ENCODE results near the gene MET. TPM values are rescaled to one million over a fixed set of nuclear protein-coding genes. Genes with fewer than 3 reads are reported as not detected.
A peak's percentile ranks its signal among the peaks of the same experiment; 100 is the strongest.

The MET gene
- total RNA-seq, 6 donors from 2014 or later: 32.4 to 114 (median 82.2) TPM

DNA sequence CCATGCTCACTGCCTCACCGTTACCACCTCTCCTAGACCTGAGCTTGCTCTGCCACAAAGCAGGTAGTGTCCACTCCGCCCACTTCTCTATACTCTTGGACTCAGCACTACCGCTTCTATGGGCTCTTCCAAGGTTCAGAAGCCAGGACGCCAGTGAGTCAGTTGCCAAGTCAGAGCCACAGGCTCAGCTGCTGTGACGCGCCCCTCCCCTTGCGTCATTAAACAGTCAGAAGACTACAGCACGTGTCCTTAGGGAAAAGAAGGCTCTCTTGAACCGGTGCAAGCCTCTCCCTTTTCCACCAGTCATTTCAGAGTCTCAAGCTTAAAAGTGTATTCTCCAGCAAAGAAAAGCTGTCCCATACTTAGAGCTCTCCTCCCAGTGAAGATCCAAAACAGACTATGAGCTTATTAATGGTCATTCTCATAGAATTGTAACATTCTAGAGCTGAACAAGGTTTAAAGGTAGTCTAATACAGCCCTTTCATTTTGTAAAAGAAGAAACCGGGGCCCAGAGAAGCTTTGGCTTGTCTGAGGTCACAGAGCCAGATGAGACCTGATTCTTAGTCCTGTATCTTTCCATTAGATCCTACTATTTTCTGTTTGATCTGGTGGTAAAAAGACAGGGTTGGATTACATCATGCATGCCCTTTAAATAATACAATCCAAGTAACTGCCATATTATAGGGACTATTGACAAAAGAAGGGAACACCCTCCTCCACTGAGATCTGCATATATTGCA is 40.9 kb upstream of the MET start:
- no peaks in the 10 kb centered on the region for H3K4me1 ChIP-seq
- H3K4me3 ChIP-seq: no peak overlapping the region
- H3K36me3 ChIP-seq: no peaks in the 10 kb centered on the region
- ATAC-seq (ENCODE audit: low FRiP score in 2 of 2) (peak; percentile 64 to 85), DNase-seq (peak; percentile 34 to 82)
- 69 to 86% methylated on average over 10 of the region's 10 CpGs for WGBS, 2 donors
- peak in 1 of 2 donors; percentile 40 for TF ChIP-seq POLR2AphosphoS5 (IDR thresholded peaks at IDR 0.05)
- TF ChIP-seq, protein P1, sequence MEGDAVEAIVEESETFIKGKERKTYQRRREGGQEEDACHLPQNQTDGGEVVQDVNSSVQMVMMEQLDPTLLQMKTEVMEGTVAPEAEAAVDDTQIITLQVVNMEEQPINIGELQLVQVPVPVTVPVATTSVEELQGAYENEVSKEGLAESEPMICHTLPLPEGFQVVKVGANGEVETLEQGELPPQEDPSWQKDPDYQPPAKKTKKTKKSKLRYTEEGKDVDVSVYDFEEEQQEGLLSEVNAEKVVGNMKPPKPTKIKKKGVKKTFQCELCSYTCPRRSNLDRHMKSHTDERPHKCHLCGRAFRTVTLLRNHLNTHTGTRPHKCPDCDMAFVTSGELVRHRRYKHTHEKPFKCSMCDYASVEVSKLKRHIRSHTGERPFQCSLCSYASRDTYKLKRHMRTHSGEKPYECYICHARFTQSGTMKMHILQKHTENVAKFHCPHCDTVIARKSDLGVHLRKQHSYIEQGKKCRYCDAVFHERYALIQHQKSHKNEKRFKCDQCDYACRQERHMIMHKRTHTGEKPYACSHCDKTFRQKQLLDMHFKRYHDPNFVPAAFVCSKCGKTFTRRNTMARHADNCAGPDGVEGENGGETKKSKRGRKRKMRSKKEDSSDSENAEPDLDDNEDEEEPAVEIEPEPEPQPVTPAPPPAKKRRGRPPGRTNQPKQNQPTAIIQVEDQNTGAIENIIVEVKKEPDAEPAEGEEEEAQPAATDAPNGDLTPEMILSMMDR (IDR thresholded peaks at IDR 0.05): no peak
- TF ChIP-seq POLR2A (IDR thresholded peaks at IDR 0.05): peak in 1 of 4 donors; percentile 46
- TF ChIP-seq EP300 (IDR thresholded peaks at IDR 0.05): no peak
- no peak overlapping the region for H3K27ac ChIP-seq
- H3K9me3 ChIP-seq: no peaks in the 10 kb centered on the region
- no peaks in the 10 kb centered on the region for H3K27me3 ChIP-seq

DNA sequence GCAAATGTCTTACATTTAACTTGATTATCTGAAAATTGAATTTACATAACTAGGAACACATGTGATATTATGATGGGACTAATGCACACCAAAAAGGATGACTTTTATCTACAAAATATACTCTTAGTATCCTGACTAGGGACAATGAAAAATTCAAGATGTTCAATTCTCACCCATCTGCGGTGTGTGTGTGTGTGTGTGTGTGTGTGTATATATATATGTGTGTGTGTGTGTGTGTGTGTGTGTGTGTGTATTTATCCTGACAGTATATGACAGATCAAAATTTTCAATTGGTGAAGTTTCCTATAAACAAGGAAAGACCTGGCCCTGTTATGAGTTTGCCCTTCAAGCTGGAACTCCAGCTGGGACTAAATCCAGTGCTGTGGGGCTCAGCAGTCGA is 40.3 kb upstream of the MET start:
- WGBS, 2 donors: 85 to 93% methylated on average over 2 of the region's 2 CpGs
- Histone ChIP-seq H3K36me3 (no peaks in the 10 kb centered on the region), H3K27me3 (no peaks in the 10 kb centered on the region), H3K9me3 (no peaks in the 10 kb centered on the region), H3K4me1 (no peaks in the 10 kb centered on the region), H3K27ac (no peak overlapping the region), H3K4me3 (no peak overlapping the region)
- TF ChIP-seq, protein P1 (IDR thresholded peaks at IDR 0.05): no peak
- TF ChIP-seq POLR2AphosphoS5 (IDR thresholded peaks at IDR 0.05): no peak
- TF ChIP-seq EP300 (IDR thresholded peaks at IDR 0.05): no peak
- TF ChIP-seq POLR2A (IDR thresholded peaks at IDR 0.05): no peak
- DNase-seq (no peak), ATAC-seq (ENCODE audit: low FRiP score in 2 of 2) (no peak)

DNA sequence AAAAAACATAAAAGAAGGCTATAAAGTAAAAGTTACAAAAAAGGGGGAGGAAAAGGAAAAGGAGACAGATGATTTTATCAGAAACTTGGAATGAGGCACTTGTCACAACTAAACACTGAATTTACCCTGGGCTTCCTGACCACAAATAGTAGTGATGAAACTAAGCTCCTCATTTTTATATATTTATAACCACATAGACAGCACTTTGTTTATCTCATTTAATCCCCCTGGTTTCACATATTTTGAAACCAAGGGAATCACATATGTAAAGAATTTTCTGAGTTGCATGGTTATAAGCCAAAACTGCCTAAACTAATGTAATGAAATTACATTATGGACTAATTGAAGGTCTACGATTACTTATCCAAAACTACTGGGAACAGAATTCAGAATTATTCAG is 39.6 kb upstream of the MET start:
- H3K27me3 ChIP-seq: no peaks in the 10 kb centered on the region
- ATAC-seq (ENCODE audit: low FRiP score in 2 of 2) (no peak), DNase-seq (no peak)
- no peak for TF ChIP-seq EP300 (IDR thresholded peaks at IDR 0.05)
- no peak for TF ChIP-seq POLR2A (IDR thresholded peaks at IDR 0.05)
- TF ChIP-seq POLR2AphosphoS5 (IDR thresholded peaks at IDR 0.05): no peak
- TF ChIP-seq, protein P1 (IDR thresholded peaks at IDR 0.05): no peak
- H3K9me3 ChIP-seq: no peaks in the 10 kb centered on the region
- no peak overlapping the region for H3K27ac ChIP-seq
- WGBS, 2 donors: 91 to 97% methylated on average over 1 of the region's 1 CpG
- no peaks in the 10 kb centered on the region for H3K4me1 ChIP-seq
- H3K4me3 ChIP-seq: no peak overlapping the region
- H3K36me3 ChIP-seq: no peaks in the 10 kb centered on the region

DNA sequence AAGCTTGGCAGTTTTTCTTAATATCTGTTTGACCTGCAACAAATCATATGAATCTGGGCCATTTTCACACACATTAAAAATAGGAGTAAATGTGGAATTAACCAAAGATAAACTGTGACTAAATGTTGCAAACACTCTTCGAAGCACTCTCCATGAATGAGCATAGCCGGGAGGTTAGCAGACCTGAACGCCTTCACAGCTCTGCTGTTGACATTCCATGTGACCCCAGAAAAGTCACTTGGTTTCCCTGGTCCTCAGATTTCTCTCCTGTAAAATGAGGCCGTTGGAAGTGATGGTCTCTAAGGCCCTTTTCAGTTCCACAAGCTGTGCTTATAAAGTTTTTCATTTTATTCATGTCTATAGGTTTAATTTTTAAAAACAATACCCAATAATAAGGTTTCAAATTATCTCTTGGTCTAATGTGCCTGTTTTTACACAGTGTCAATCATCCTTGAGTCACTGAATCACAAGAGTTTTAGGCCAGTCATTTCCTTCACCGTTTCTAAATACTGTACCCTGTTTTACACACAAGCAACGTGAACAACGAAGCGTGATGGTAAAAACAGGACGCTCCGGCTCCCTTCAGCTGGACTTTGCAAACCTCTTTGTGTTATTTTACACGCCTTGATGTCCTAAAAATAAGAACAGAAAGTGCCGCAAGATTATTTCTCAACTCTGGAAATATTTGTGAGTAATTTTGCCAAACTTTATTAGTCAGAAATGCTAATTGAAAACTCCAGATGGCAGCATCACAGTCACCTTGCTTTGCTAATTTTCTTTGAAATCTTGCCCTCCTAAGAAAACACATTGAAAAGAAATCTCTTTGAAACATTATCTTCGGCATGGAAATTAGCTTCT is 38.6 kb upstream of the MET start:
- no peaks in the 10 kb centered on the region for H3K4me1 ChIP-seq
- no peaks in the 10 kb centered on the region for H3K27me3 ChIP-seq
- no peaks in the 10 kb centered on the region for H3K9me3 ChIP-seq
- peak in 1 of 2 donors; percentile 57 for ATAC-seq (ENCODE audit: low FRiP score in 2 of 2)
- H3K4me3 ChIP-seq: no peak overlapping the region
- 54 to 67% methylated on average over 13 of the region's 13 CpGs for WGBS, 2 donors
- no peaks in the 10 kb centered on the region for H3K36me3 ChIP-seq
- TF ChIP-seq POLR2AphosphoS5 (IDR thresholded peaks at IDR 0.05): no peak
- no peak for TF ChIP-seq POLR2A (IDR thresholded peaks at IDR 0.05)
- TF ChIP-seq, protein P1 (IDR thresholded peaks at IDR 0.05): peak in 1 of 6 experiments; percentile 15
- TF ChIP-seq EP300 (IDR thresholded peaks at IDR 0.05): peak in 2 of 4 donors; percentile 16 to 37
- peak overlapping the region in 3 of 4 donors; percentile 25 to 28 (median 28) for H3K27ac ChIP-seq
- DNase-seq: peak in 1 of 2 donors; percentile 51
